H9 (cell line): ENCODE data around the gene DHRS7B. TPM values are rescaled to one million over a fixed set of nuclear protein-coding genes. Genes with fewer than 3 reads are reported as not detected.

ENCODE experiments used
- DNase-seq: peaks from one replicate; pipeline ENCODE4 v3.0.0-alpha.2; 2017
- H2AFZ ChIP-seq: one replicate; pipeline ENCODE4 v1.6.1; 2013; ENCODE audit warnings: mild to moderate bottlenecking, low read length, control low read depth, moderate library complexity
- H2AK5ac ChIP-seq: 2 replicates; pipeline ENCODE4 v1.6.1; 2013; ENCODE audit warnings: low read length, control low read depth, mixed read lengths; ENCODE audit not compliant: insufficient read length
- H2BK120ac ChIP-seq: one replicate; pipeline ENCODE4 v1.6.1; 2013; ENCODE audit warnings: low read depth, mild to moderate bottlenecking, low read length, control low read depth, inconsistent platforms; ENCODE audit not compliant: poor library complexity, severe bottlenecking
- H2BK12ac ChIP-seq: 2 replicates; pipeline ENCODE4 v1.6.1; 2013; ENCODE audit warnings: low read length, control low read depth, mixed read lengths, low read depth; ENCODE audit not compliant: insufficient read length
- H2BK15ac ChIP-seq: 2 replicates; pipeline ENCODE4 v1.6.1; 2013; ENCODE audit warnings: low read depth, low read length, control low read depth
- H2BK20ac ChIP-seq: one replicate; pipeline ENCODE4 v1.6.1; 2013; ENCODE audit warnings: low read depth, mild to moderate bottlenecking, low read length, control low read depth, inconsistent platforms; ENCODE audit not compliant: poor library complexity, severe bottlenecking
- H2BK5ac ChIP-seq: 2 replicates; pipeline ENCODE4 v1.6.1; 2013; ENCODE audit warnings: low read length, control low read depth, mixed read lengths; ENCODE audit not compliant: insufficient read length
- H3K14ac ChIP-seq: 2 replicates; pipeline ENCODE4 v1.6.1; 2013; ENCODE audit warnings: low read length, control low read depth; ENCODE audit not compliant: insufficient read depth
- H3K18ac ChIP-seq: 2 replicates; pipeline ENCODE4 v1.6.1; 2013; ENCODE audit warnings: low read depth, mild to moderate bottlenecking, mixed read lengths, low read length, control low read depth; ENCODE audit not compliant: insufficient read length
- H3K23ac ChIP-seq: 2 replicates; pipeline ENCODE4 v1.6.1; 2013; ENCODE audit warnings: low read length, control low read depth, mixed read lengths, low read depth; ENCODE audit not compliant: insufficient read length
- H3K23me2 ChIP-seq: 2 replicates; pipeline ENCODE4 v1.6.1; 2013; ENCODE audit warnings: low read depth, mild to moderate bottlenecking, mixed read lengths, low read length, control low read depth; ENCODE audit not compliant: insufficient read length, poor library complexity, severe bottlenecking
- H3K27ac ChIP-seq: 2 replicates; pipeline ENCODE4 v1.5.1; 2013; ENCODE audit warnings: low read length, control low read depth, mixed read lengths, low read depth; ENCODE audit not compliant: insufficient read length
- H3K27me3 ChIP-seq: 2 replicates; pipeline ENCODE4 v1.6.1; 2013; ENCODE audit warnings: low read length, control low read depth, inconsistent platforms; ENCODE audit not compliant: insufficient read depth
- H3K4ac ChIP-seq: 2 replicates; pipeline ENCODE4 v1.6.1; 2013; ENCODE audit warnings: low read depth, mild to moderate bottlenecking, control low read depth, inconsistent platforms, low read length, moderate library complexity
- H3K4me1 ChIP-seq: 2 replicates; pipeline ENCODE4 v1.6.1; 2013; ENCODE audit warnings: low read length, control low read depth, inconsistent platforms; ENCODE audit not compliant: insufficient read depth
- H3K4me2 ChIP-seq: 2 replicates; pipeline ENCODE4 v1.6.1; 2013; ENCODE audit warnings: low read length, control low read depth, mixed read lengths; ENCODE audit not compliant: insufficient read length, insufficient read depth
- H3K56ac ChIP-seq: 2 replicates; pipeline ENCODE4 v1.6.1; 2013; ENCODE audit warnings: low read depth, mild to moderate bottlenecking, mixed read lengths, low read length, control low read depth; ENCODE audit not compliant: insufficient read length
- H3K79me1 ChIP-seq: 2 replicates; pipeline ENCODE4 v1.6.1; 2013; ENCODE audit warnings: low read depth, mild to moderate bottlenecking, moderate library complexity, low read length, control low read depth, inconsistent platforms; ENCODE audit not compliant: insufficient read depth, poor library complexity, severe bottlenecking
- H3K79me2 ChIP-seq: 2 replicates; pipeline ENCODE4 v1.6.1; 2013; ENCODE audit warnings: low read length, control low read depth, inconsistent platforms; ENCODE audit not compliant: insufficient read depth
- H3K9ac ChIP-seq: 2 replicates; pipeline ENCODE4 v1.6.1; 2013; ENCODE audit warnings: low read length, control low read depth, mixed read lengths; ENCODE audit not compliant: insufficient read length; ENCODE audit errors: extremely low read depth
- H3K9me3 ChIP-seq: one replicate; pipeline ENCODE4 v1.6.1; 2013; ENCODE audit warnings: low read depth, low read length, inconsistent platforms; ENCODE audit not compliant: control insufficient read depth
- H3T11ph ChIP-seq: one replicate; pipeline ENCODE4 v1.6.1; 2013; ENCODE audit warnings: mild to moderate bottlenecking, low read length, control low read depth, inconsistent platforms
- H4K20me1 ChIP-seq: one replicate; pipeline ENCODE4 v1.6.1; 2013; ENCODE audit not compliant: control insufficient read depth, insufficient read length, insufficient read depth
- H4K5ac ChIP-seq: 2 replicates; pipeline ENCODE4 v1.6.1; 2013; ENCODE audit warnings: low read depth, mild to moderate bottlenecking, mixed read lengths, low read length, control low read depth; ENCODE audit not compliant: insufficient read length
- H4K8ac ChIP-seq: replicated peaks from 2 replicates; pipeline ENCODE4 v1.6.1; 2013; ENCODE audit warnings: low read length, control low read depth, mixed read lengths, low read depth; ENCODE audit not compliant: insufficient read length
- H4K91ac ChIP-seq: 2 replicates; pipeline ENCODE4 v1.6.1; 2013; ENCODE audit warnings: low read depth, mild to moderate bottlenecking, moderate library complexity, mixed read lengths, low read length, control low read depth; ENCODE audit not compliant: insufficient read length
- H3K27ac Mint-ChIP-seq, 3 experiments: 2 replicates in 2 of 3; 3 replicates in 1 of 3; pipeline ENCODE4 v1.8.0; 2020 to 2021; ENCODE audit warnings: mixed read lengths in 3 of 3, mild to moderate bottlenecking in 1 of 3, moderate library complexity in 1 of 3
- H3K27me3 Mint-ChIP-seq: 2 replicates; pipeline ENCODE4 v1.8.0; 2021; ENCODE audit warnings: low read depth, mild to moderate bottlenecking, moderate library complexity, mixed read lengths
- H3K36me3 Mint-ChIP-seq, 3 experiments: 2 replicates in 2 of 3; 3 replicates in 1 of 3; pipeline ENCODE4 v1.8.0; 2020 to 2021; ENCODE audit warnings: low read depth in 3 of 3, mixed read lengths in 3 of 3; ENCODE audit not compliant: insufficient read depth in 1 of 3
- H3K4me1 Mint-ChIP-seq, 2 experiments: 2 replicates each; pipeline ENCODE4 v1.8.0; 2020; ENCODE audit warnings: mixed read lengths in 2 of 2
- H3K4me3 Mint-ChIP-seq, 2 experiments: 2 replicates in 1 of 2; 3 replicates in 1 of 2; pipeline ENCODE4 v1.8.0; 2020 to 2021; ENCODE audit warnings: mild to moderate bottlenecking in 2 of 2, mixed read lengths in 2 of 2, moderate library complexity in 1 of 2
- H3K9me3 Mint-ChIP-seq, 2 experiments: 2 replicates in 1 of 2; 3 replicates in 1 of 2; pipeline ENCODE4 v1.8.0; 2020; ENCODE audit warnings: mild to moderate bottlenecking in 2 of 2, mixed read lengths in 2 of 2, moderate library complexity in 1 of 2
- WGBS: extraction: QIAGEN DNeasy Blood & Tissue Kit; methylation state at CpG from one replicate; pipeline ENCODE4 v1.1.7; 2013; ENCODE audit warnings: missing lambda C conversion rate, low lambda C conversion rate, mixed read lengths; ENCODE audit not compliant: insufficient read length; ENCODE audit errors: extremely low coverage; 5-methylcytosine and 5-hydroxymethylcytosine counted together
- total RNA-seq: library from RNA; stranded (reverse); gene quantifications from 2 replicates; pipeline ENCODE4 v1.2.1, GENCODE V29; 2021
- TF ChIP-seq, protein P1 (sequence below): fragments of 200-600 bp; sonication (generic); conservative IDR thresholded peaks from 3 replicates; pipeline ENCODE4 v1.8.0; 2021; ENCODE audit warnings: antibody characterized with exemption, mild to moderate bottlenecking

Gene DHRS7B
- total RNA-seq, 1 experiment from 2014 or later, result 20.3 TPM

DNA sequence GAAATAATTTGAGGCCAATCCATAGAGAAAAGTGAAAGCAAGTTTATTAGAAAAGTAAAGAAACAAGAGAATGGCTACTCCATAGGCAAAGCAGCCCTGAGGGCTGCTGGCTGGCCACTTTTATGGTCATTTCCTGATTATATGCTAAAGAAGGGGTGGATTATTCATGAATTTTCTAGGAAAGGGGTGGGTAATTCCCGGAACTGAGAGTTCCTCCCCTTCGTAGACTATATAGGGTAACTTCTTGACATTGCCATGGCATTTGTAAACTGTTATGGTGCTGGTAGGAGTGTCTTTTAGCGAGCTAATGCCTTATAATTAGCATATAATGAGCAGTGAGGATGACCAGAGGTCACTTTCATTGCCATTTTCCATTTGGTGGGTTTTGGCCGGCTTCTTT, 4.4 kb downstream of the DHRS7B start:
- no peak overlapping the region for H3K27ac ChIP-seq
- H2BK5ac ChIP-seq, result no peak overlapping the region
- no peak overlapping the region for H3K9ac ChIP-seq
- H2AK5ac ChIP-seq, result no peak overlapping the region
- no peak overlapping the region for H3K56ac ChIP-seq
- H3K27me3 Mint-ChIP-seq, result no peaks in the 10 kb centered on the region
- no peak overlapping the region for H3K14ac ChIP-seq
- H3K9me3 Mint-ChIP-seq, result peaks cover 35 to 43% of the 10 kb centered on the region in 2 experiments
- no peaks in the 10 kb centered on the region for H3K4me1 ChIP-seq
- DNase-seq, result no peak
- H3K4me3 Mint-ChIP-seq, result no peak overlapping the region
- H4K20me1 ChIP-seq, result no peaks in the 10 kb centered on the region
- peaks cover 21 to 38% (median 32%) of the 10 kb centered on the region in 3 experiments for H3K36me3 Mint-ChIP-seq
- H3K9me3 ChIP-seq, result no peaks in the 10 kb centered on the region
- H3K27ac Mint-ChIP-seq, result no peak overlapping the region; a peak in 1 of 7 replicates
- H3K79me2 ChIP-seq, result no peaks in the 10 kb centered on the region; the same call in 1 of the 2 replicates
- no peak overlapping the region for H2AFZ ChIP-seq
- no peak overlapping the region for H2BK12ac ChIP-seq
- no peak overlapping the region for H2BK20ac ChIP-seq
- no peak overlapping the region for H3K4me2 ChIP-seq
- no peak overlapping the region for H3T11ph ChIP-seq
- peaks cover 7% of the 10 kb centered on the region for H3K23me2 ChIP-seq
- WGBS, result no CpG with 5 or more reads among the region's 4 CpGs
- H3K27me3 ChIP-seq, result no peaks in the 10 kb centered on the region
- H3K4me1 Mint-ChIP-seq, result peaks cover 14 to 21% of the 10 kb centered on the region in 2 experiments
- H3K4ac ChIP-seq, result no peak overlapping the region
- TF ChIP-seq, protein P1, sequence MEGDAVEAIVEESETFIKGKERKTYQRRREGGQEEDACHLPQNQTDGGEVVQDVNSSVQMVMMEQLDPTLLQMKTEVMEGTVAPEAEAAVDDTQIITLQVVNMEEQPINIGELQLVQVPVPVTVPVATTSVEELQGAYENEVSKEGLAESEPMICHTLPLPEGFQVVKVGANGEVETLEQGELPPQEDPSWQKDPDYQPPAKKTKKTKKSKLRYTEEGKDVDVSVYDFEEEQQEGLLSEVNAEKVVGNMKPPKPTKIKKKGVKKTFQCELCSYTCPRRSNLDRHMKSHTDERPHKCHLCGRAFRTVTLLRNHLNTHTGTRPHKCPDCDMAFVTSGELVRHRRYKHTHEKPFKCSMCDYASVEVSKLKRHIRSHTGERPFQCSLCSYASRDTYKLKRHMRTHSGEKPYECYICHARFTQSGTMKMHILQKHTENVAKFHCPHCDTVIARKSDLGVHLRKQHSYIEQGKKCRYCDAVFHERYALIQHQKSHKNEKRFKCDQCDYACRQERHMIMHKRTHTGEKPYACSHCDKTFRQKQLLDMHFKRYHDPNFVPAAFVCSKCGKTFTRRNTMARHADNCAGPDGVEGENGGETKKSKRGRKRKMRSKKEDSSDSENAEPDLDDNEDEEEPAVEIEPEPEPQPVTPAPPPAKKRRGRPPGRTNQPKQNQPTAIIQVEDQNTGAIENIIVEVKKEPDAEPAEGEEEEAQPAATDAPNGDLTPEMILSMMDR, result no peak
- no peak overlapping the region for H4K91ac ChIP-seq
- H4K5ac ChIP-seq, result no peak overlapping the region
- no peak overlapping the region for H3K18ac ChIP-seq
- H3K79me1 ChIP-seq, result peaks cover 2% of the 10 kb centered on the region
- no peak overlapping the region for H2BK15ac ChIP-seq
- H4K8ac ChIP-seq, result no peak overlapping the region
- H3K23ac ChIP-seq, result no peak overlapping the region
- H2BK120ac ChIP-seq, result no peak overlapping the region
